ENCODE results near the gene DDR1.
"Not testable (repeated sequence)": the region's sequence is repeated elsewhere in the genome, so short reads cannot be mapped to it uniquely, and the experiment has no call there.

Gene DDR1

GRCh38 chr6:30894381-30894780, 10.1 kb downstream of the DDR1 start:
- no peak for DNase-seq (ENCODE audit: low spot score)

- DNase-seq (ENCODE audit: low spot score): no peak
Observed at GRCh38 chr6:30894935-30895334, 10.6 kb downstream of the DDR1 start.

- no peak for DNase-seq (ENCODE audit: low spot score)
Observed at GRCh38 chr6:30895343-30895742, 11.0 kb downstream of the DDR1 start.

- DNase-seq (ENCODE audit: low spot score): no peak
Observed at GRCh38 chr6:30896541-30896940, 12.2 kb downstream of the DDR1 start.

GRCh38 chr6:30897882-30898281, 13.6 kb downstream of the DDR1 start:
- no peak for DNase-seq (ENCODE audit: low spot score)

- no peak for DNase-seq (ENCODE audit: low spot score)
Observed at GRCh38 chr6:30898750-30899360, 14.5 kb downstream of the DDR1 start.

GRCh38 chr6:30900863-30901417, 16.6 kb downstream of the DDR1 start:
- no peak for DNase-seq (ENCODE audit: low spot score)

- no peak for DNase-seq (ENCODE audit: low spot score)
Observed at GRCh38 chr6:30901436-30901835, 17.1 kb downstream of the DDR1 start.

GRCh38 chr6:30902196-30902595, 17.9 kb downstream of the DDR1 start:
- DNase-seq (ENCODE audit: low spot score): not testable (repeated sequence)

GRCh38 chr6:30902709-30903108, 18.4 kb downstream of the DDR1 start:
- DNase-seq (ENCODE audit: low spot score): peak; percentile 57

- no peak for DNase-seq (ENCODE audit: low spot score)
Observed at GRCh38 chr6:30903236-30903635, 18.9 kb downstream of the DDR1 start.

GRCh38 chr6:30907290-30907757, 23.0 kb downstream of the DDR1 start:
- peak; percentile 43 for DNase-seq (ENCODE audit: low spot score)

GRCh38 chr6:30907758-30908591, 23.7 kb downstream of the DDR1 start, which contains the start of gene GTF2H4:
Gene GTF2H4 (plus strand): TSS chr6:30908207.
- peak; percentile 99 for DNase-seq (ENCODE audit: low spot score)

- DNase-seq (ENCODE audit: low spot score): no peak
Observed at GRCh38 chr6:30908700-30909099, 24.4 kb downstream of the DDR1 start.

- DNase-seq (ENCODE audit: low spot score): not testable (repeated sequence)
Observed at GRCh38 chr6:30910473-30910872, 26.2 kb downstream of the DDR1 start.

GRCh38 chr6:30912746-30913520, 28.6 kb downstream of the DDR1 start:
- DNase-seq (ENCODE audit: low spot score): no peak

- no peak for DNase-seq (ENCODE audit: low spot score)
Observed at GRCh38 chr6:30913721-30914075, 29.4 kb downstream of the DDR1 start.

GRCh38 chr6:30914076-30914853, 29.9 kb downstream of the DDR1 start, which contains the start of gene VARS2:
Gene VARS2 (plus strand): TSS chr6:30914238. CDS start chr6:30914837, 599 bp downstream.
- DNase-seq (ENCODE audit: low spot score): peak; percentile 95

- peak; percentile 25 for DNase-seq (ENCODE audit: low spot score)
Observed at GRCh38 chr6:30914854-30915590, 30.7 kb downstream of the DDR1 start.

GRCh38 chr6:30915591-30915946, 31.2 kb downstream of the DDR1 start:
- peak; percentile 83 for DNase-seq (ENCODE audit: low spot score)

- DNase-seq (ENCODE audit: low spot score): peak; percentile 84
Observed at GRCh38 chr6:30917041-30917440, 32.7 kb downstream of the DDR1 start.
